Stimulated activated CD8-positive, alpha-beta memory T cell treated with anti-CD3 and anti-CD28 coated beads, Interleukin-2, amount 100 ng/mL, for 1 hour (primary cell): ENCODE data around the gene B3GNT9.

Experiments
- DNase-seq, 2 donors: peaks; one replicate each; pipeline ENCODE4 v3.0.0-alpha.2; 2020; ENCODE audit warnings: low read depth in 2 of 2

Gene B3GNT9

GRCh38 chr16:67185651-67186134 lies 34.9 kb upstream of the B3GNT9 start:
- no peak for DNase-seq

- DNase-seq = peak; percentile 58 to 74
Measured at GRCh38 chr16:67184995-67185650, 34.3 kb upstream of the B3GNT9 start.

DNA sequence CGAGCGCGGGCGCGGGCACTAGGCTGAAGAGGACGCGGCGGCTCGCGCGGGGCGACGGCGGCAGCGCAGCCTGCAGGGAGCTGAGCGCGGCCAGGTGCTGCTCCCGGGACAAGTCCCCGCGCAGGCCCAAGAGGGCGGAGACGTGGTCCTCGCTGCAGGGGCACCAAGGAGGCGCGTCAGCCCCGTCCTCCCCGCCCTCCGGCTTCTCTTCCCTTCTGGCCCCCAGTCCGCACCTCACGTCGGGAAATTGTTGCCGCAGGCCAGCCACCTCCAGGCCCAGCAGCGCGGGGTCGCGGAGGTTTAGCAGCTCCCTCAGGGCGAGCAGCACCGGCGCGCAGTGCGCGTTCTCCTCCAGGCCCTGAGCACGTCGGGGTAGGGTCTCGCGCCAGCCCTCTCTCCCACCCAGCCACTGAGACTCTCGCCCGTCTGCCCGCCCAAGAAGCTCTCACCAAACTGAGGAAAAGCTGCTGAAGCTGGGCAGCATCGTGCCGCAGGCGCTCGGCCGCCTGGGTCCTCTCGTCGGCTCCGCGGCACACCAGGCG lies 33.7 kb upstream of the B3GNT9 start:
- no peak for DNase-seq

- DNase-seq = peak; percentile 72 to 85
Measured at GRCh38 chr16:67183627-67184452, 33.0 kb upstream of the B3GNT9 start, which contains the start of gene MATCAP1. MATCAP1 (minus strand) TSS chr16:67183963; CDS start chr16:67180610, 3,353 bp downstream.

DNA sequence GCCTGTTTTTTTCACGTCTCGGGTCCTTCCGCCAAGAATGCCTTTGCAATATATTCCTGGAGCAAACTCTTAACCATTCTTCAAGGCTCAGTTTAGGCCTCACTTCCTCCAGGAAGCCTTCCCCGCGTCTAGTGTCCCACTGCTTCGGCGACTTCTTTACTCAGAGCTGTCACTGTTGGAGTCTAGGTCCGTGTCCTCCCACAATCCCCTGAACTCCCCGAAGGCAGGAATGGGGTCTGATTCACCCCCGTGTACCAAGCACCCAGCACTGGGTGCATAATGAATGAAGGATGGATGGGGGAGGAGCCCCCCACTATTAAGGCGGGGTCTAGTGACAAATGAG lies 32.5 kb upstream of the B3GNT9 start:
- DNase-seq = no peak

GRCh38 chr16:67182288-67182687 lies 31.5 kb upstream of the B3GNT9 start:
- DNase-seq = no peak

DNA sequence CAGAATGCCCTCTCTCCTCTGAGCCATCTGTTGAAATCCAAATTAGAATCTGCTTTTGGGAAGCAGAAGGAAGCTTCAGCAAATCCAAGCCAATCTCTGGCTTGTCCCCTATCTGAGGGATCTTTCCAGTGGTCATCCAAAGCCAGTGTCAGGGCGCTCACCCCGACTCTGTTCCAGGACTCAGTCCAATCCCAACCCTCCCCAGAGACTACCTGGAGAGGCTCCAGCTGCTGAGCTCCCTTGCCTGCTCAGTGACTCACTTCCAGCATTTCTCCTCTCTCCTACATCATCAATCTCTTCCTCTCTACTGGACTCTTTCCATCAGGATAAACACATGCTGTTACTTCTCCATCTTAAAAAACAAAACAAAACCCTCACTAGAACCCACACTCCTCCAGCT lies 30.5 kb upstream of the B3GNT9 start:
- no peak for DNase-seq

DNA sequence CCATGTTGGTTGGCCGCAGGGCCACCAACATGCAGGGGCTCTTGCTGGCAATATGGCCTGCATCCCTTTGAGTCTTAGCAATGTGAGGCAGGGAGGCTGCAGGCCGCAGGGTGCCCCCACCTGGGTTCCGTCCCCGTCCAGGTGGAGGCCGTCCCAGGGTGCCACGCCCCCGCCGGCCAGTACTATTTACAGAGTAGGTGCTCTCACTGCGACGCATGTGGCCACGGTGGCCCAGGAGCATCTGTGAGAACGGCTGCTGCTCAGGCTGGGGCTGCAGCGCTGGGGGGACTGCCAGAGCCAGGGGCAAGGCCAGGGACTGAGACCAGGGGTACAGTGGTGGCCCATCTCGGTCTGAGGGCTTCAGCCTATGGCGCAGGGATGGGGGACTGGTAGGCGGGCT lies 29.4 kb upstream of the B3GNT9 start:
- DNase-seq = no peak

GRCh38 chr16:67179421-67180080 lies 28.8 kb upstream of the B3GNT9 start:
- no peak for DNase-seq

DNA sequence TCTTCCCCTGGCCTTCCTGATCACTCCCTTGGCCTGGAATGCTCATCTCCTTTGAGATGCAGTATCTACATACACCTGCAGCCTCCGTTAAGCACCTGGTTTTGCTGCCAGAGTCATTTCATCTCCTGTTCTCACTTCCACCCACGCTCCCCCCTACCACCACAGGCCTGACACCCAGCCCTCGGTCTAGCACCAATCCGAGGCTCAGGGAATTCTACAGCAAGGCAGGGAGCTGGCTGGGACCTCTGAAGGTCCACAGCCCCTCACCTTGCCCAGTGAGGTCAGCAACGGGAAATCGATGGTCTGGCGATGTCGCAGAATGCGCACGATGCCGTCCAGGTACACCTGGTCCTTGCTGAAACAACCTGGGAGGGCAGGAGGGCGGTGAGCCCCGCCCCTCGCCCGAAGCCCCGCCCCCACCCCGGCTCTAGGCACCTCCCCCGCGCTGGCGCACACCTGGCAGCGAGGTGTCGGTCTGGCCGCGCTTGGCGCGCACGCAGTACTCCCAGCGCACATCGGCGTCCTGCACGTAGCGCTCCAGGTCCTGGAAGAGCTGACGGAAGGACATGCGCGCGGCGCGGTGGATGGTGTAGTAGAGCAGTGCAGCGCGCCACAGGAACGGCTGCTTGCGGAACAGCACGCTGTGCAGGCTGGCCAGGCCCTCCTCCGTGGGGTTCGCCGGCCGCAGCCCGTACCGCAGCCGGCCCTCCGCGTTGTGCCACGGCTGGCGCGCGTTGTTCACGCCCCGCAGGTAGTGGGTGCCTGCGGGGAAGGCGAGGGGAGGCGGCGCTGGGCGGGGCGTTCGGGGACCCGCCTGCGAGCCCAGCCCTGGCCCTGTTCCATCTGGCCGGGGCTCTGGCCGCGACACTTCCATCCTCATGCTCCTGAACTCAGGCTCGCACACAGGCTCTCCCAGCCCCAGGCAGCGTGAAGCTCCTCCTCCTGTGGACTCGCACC lies 27.2 kb upstream of the B3GNT9 start:
- no peak for DNase-seq

DNA sequence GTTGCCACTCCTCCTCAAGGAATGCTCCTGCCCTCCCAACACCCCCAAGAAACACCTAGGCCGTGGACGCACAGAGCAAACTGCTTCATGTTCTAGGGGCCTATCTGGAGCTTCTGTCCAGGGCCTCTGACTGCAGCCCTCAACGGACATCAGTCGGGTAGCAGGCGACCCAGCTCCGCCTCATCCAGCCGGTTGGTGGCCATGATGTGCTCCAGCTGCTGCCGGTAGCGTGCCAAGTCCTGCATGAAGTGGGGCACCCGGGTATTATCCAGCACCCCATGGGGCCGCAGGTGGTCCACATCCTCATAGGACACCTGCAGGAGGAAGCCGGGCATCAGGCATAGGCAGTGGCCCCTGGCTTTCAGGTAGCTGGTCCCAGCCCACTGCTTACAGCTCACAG lies 25.9 kb upstream of the B3GNT9 start:
- no peak for DNase-seq

- DNase-seq = no peak
Measured at GRCh38 chr16:67174706-67175231, 24.0 kb upstream of the B3GNT9 start.

GRCh38 chr16:67173808-67174705 lies 23.3 kb upstream of the B3GNT9 start:
- no peak for DNase-seq

GRCh38 chr16:67173323-67173722 lies 22.5 kb upstream of the B3GNT9 start:
- DNase-seq = no peak

DNA sequence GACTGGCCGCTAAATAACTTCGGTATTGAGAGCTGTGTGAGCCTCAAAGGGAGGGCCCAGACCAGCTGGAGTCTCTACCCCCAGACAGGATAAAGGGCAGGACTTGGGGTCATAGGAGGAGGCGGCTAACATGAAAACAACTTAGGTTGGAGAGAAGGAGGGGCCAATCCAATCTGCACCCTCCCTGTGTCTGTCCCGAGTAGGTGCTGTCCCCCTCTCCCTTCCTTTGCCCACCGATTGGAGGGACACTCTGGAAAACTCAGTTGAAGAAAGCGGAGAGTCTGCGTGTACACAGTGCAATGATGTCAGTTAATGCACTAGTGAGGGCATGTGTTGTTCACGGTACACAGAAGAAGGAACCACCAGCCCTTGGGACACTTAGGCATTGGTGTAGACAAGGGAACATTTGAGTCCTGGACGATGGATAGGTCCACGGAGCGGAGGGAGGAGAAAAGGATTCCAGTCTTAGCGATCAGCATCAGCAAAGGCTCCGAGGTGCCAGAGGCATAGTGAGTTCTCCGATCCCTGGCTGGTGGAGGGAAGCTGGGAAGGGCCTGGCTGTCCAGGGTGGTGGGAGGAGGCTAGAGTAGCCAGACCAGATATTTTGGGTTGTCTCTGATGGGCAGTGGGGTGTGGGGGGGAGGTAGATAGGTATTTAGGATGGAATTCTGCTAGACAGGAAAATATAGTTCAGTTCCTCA lies 20.3 kb upstream of the B3GNT9 start:
- DNase-seq = no peak

- DNase-seq = no peak
Measured at GRCh38 chr16:67170168-67170948, 19.6 kb upstream of the B3GNT9 start, which contains the start of gene NOL3. NOL3 (plus strand) TSS chr16:67170538.

DNA sequence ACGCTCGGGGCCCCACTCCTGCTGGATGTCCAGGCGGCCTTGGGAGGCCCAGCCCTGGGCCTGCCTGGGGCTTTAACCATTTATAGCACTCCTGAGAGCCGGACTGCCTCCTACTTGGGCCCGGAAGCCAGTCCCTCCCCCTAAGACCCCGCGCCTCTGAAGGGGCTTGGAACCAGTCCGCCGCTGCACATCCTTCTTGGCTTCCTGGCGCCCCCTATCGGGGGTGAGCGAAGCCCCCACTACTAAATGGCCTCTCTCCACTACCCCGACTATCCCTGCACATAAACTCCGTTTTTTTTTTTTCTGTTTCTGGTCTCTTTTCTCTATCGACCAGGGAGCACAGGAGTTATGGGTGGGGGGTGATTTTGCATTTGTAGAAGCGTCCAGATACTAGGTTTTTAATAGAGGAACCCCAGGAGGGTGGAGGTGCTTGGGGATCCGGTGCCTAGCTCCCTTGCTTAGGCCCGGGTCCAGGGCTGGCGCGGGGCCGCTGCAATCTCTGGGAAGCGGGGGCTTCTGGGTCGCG lies 18.9 kb upstream of the B3GNT9 start:
- no peak for DNase-seq

GRCh38 chr16:67169011-67169451 lies 18.2 kb upstream of the B3GNT9 start:
- no peak for DNase-seq
